AG10803 (cell line): ENCODE data around the gene SLMAP.
A peak's percentile ranks its signal among the peaks of the same experiment; 100 is the strongest.
"Not testable (repeated sequence)": the region's sequence is repeated elsewhere in the genome, so short reads cannot be mapped to it uniquely, and the experiment has no call there.

Source experiments
- DNase-seq: peaks from one replicate; pipeline ENCODE4 v3.0.0; 2010; ENCODE audit warnings: low read depth
- H3K4me3 ChIP-seq: 2 replicates; pipeline ENCODE4 v1.5.1; 2011; ENCODE audit warnings: mild to moderate bottlenecking, low read length, control low read depth
- CTCF ChIP-seq: conservative IDR thresholded peaks from 2 replicates; pipeline ENCODE4 v1.5.1; 2011; ENCODE audit warnings: mild to moderate bottlenecking, low read length, control low read depth, inconsistent platforms

The SLMAP gene

GRCh38 chr3:57803647-57804081 is 47.6 kb downstream of the SLMAP start:
- TF ChIP-seq CTCF, result no peak
- peak; percentile 87 for DNase-seq

GRCh38 chr3:57805266-57805665 is 49.2 kb downstream of the SLMAP start:
- no peak for TF ChIP-seq CTCF
- DNase-seq, result no peak
- H3K4me3 ChIP-seq, result no peak overlapping the region

More at GRCh38 chr3:57803647-57804081, 47.6 kb downstream of the SLMAP start:
- no peak overlapping the region for H3K4me3 ChIP-seq

- TF ChIP-seq CTCF, result no peak
- H3K4me3 ChIP-seq, result no peak overlapping the region
- peak; percentile 54 for DNase-seq
Measured at GRCh38 chr3:57805674-57806073, 49.6 kb downstream of the SLMAP start.

GRCh38 chr3:57806195-57806594 is 50.1 kb downstream of the SLMAP start:
- DNase-seq, H3K4me3 ChIP-seq: not testable (repeated sequence)

- TF ChIP-seq CTCF, result no peak
- H3K4me3 ChIP-seq, result no peak overlapping the region
- no peak for DNase-seq
Measured at GRCh38 chr3:57808961-57809608, 53.0 kb downstream of the SLMAP start.

GRCh38 chr3:57809609-57809968 is 53.5 kb downstream of the SLMAP start:
- no peak for DNase-seq
- no peak overlapping the region for H3K4me3 ChIP-seq
- TF ChIP-seq CTCF, result no peak

- no peak for DNase-seq
- no peak for TF ChIP-seq CTCF
- H3K4me3 ChIP-seq, result no peak overlapping the region
Measured at GRCh38 chr3:57810048-57810447, 53.9 kb downstream of the SLMAP start.
